CD14-positive monocyte (primary cell): ENCODE measurements around the gene ADA. TPM values are rescaled to one million over a fixed set of nuclear protein-coding genes. Genes with fewer than 3 reads are reported as not detected.
A peak's percentile ranks its signal among the peaks of the same experiment; 100 is the strongest.

Source experiments
- DNase-seq, 3 donors: peaks; one replicate each; pipeline ENCODE4 v3.0.0-alpha.2; 2011 to 2022
- H2AFZ ChIP-seq: 2 replicates; pipeline ENCODE4 v1.6.0; 2012; ENCODE audit warnings: mild to moderate bottlenecking, low read depth, low read length, inconsistent platforms; ENCODE audit not compliant: insufficient read depth, poor library complexity, severe bottlenecking
- H3K27ac ChIP-seq, 2 donors: 1 replicate in 1 of 2; 2 replicates in 1 of 2; pipeline ENCODE4 v1.5.1; 2012 to 2013; ENCODE audit warnings: low read length in 2 of 2, control low read depth in 1 of 2, inconsistent platforms in 1 of 2, low read depth in 1 of 2, mild to moderate bottlenecking in 1 of 2
- H3K27me3 ChIP-seq, 2 donors: one replicate each; pipeline versions ENCODE4 v1.6.0 to v1.6.1; 2011 to 2013; ENCODE audit warnings: low read length in 2 of 2; ENCODE audit not compliant: control insufficient read depth in 2 of 2, insufficient read depth in 2 of 2
- H3K36me3 ChIP-seq, 2 donors: replicated peaks in 1 of 2; 1 replicate in 1 of 2; 2 replicates in 1 of 2; pipeline versions ENCODE4 v1.5.1 to v1.6.1; 2012 to 2013; ENCODE audit warnings: low read length in 2 of 2, control low read depth in 1 of 2, inconsistent platforms in 1 of 2, mild to moderate bottlenecking in 1 of 2; ENCODE audit not compliant: insufficient read depth in 2 of 2, control insufficient read depth in 1 of 2
- H3K4me1 ChIP-seq, 2 donors: 1 replicate in 1 of 2; 2 replicates in 1 of 2; pipeline versions ENCODE4 v1.5.1 to v1.6.1; 2012 to 2013; ENCODE audit warnings: low read length in 2 of 2, control low read depth in 1 of 2, inconsistent platforms in 1 of 2, mild to moderate bottlenecking in 1 of 2, moderate library complexity in 1 of 2; ENCODE audit not compliant: insufficient read depth in 2 of 2, control insufficient read depth in 1 of 2
- H3K4me2 ChIP-seq: replicated peaks from 2 replicates; pipeline ENCODE3; 2012; ENCODE audit warnings: low read length, moderate library complexity, mild to moderate bottlenecking; ENCODE audit not compliant: poor library complexity, severe bottlenecking; ENCODE audit errors: extremely low read depth
- H3K4me3 ChIP-seq, 3 experiments: fragments of 200-600 bp in 1 of 3; sonication (generic) in 1 of 3; replicated peaks in 1 of 3; 1 replicate in 2 of 3; 2 replicates in 1 of 3; pipeline ENCODE4 v1.5.1; 2011 to 2013; ENCODE audit warnings: low read length in 3 of 3, mild to moderate bottlenecking in 3 of 3, control low read depth in 2 of 3, low read depth in 2 of 3, inconsistent platforms in 1 of 3, moderate library complexity in 1 of 3
- H3K79me2 ChIP-seq: 2 replicates; pipeline ENCODE4 v1.6.0; 2012; ENCODE audit warnings: mild to moderate bottlenecking, control low read depth, inconsistent platforms, low read length, moderate library complexity; ENCODE audit not compliant: insufficient read depth
- H3K9ac ChIP-seq: 2 replicates; pipeline ENCODE4 v1.6.0; 2017; ENCODE audit warnings: low read length, mild to moderate bottlenecking; ENCODE audit not compliant: insufficient read depth, poor library complexity, severe bottlenecking
- H3K9me3 ChIP-seq, 2 donors: replicated peaks in 1 of 2; 1 replicate in 1 of 2; 2 replicates in 1 of 2; pipeline versions ENCODE4 v1.5.1 to v1.6.1; 2012 to 2013; ENCODE audit warnings: low read length in 2 of 2, control low read depth in 1 of 2; ENCODE audit not compliant: control insufficient read depth in 1 of 2, insufficient read depth in 1 of 2
- H4K20me1 ChIP-seq: 2 replicates; pipeline ENCODE4 v1.6.0; 2012; ENCODE audit warnings: mild to moderate bottlenecking, low read length, control low read depth, moderate library complexity; ENCODE audit not compliant: insufficient read depth
- H3K27ac Mint-ChIP-seq, 7 donors: one replicate each; pipeline ENCODE4 v1.8.0; 2020; ENCODE audit warnings: mild to moderate bottlenecking in 7 of 7, mixed read lengths in 7 of 7, moderate library complexity in 6 of 7, inconsistent platforms in 2 of 7
- H3K27me3 Mint-ChIP-seq, 3 donors: one replicate each; pipeline ENCODE4 v1.8.0; 2021 to 2022; ENCODE audit warnings: low read depth in 3 of 3, mild to moderate bottlenecking in 3 of 3, mixed read lengths in 3 of 3, moderate library complexity in 3 of 3, inconsistent platforms in 1 of 3
- H3K36me3 Mint-ChIP-seq, 2 donors: one replicate each; pipeline ENCODE4 v1.8.0; 2020; ENCODE audit warnings: mixed read lengths in 2 of 2, inconsistent platforms in 1 of 2, mild to moderate bottlenecking in 1 of 2
- H3K4me1 Mint-ChIP-seq: one replicate; pipeline ENCODE4 v1.8.0; 2020; ENCODE audit warnings: mild to moderate bottlenecking, mixed read lengths
- H3K4me3 Mint-ChIP-seq, 2 donors: one replicate each; pipeline ENCODE4 v1.8.0; 2020; ENCODE audit warnings: mild to moderate bottlenecking in 2 of 2, mixed read lengths in 2 of 2, moderate library complexity in 1 of 2
- H3K9me3 Mint-ChIP-seq, 7 donors: one replicate each; pipeline ENCODE4 v1.8.0; 2020 to 2022; ENCODE audit warnings: mixed read lengths in 7 of 7, mild to moderate bottlenecking in 6 of 7, moderate library complexity in 6 of 7, inconsistent platforms in 2 of 7
- WGBS: methylation state at CpG from one replicate; pipeline ENCODE4 v1.1.5; 2013; ENCODE audit warnings: missing lambda C conversion rate; ENCODE audit not compliant: insufficient coverage; 5-methylcytosine and 5-hydroxymethylcytosine counted together
- intact Hi-C, 2 donors: fragments of 100-400 bp; cut with micrococcal nuclease; formaldehyde crosslinking; loops; one replicate each; pipeline versions ENCODE4 v1.15.0 to v1.15.1; 2023
- polyA plus RNA-seq, 3 donors: library from polyadenylated mRNA; depleted of rRNA in 1 of 3; unstranded in 2 of 3; stranded (reverse) in 1 of 3; fragments of 300-500 nt in 2 of 3; fragments of >200 nt in 1 of 3; fragmentation: Illumina TruSeq in 2 of 3; gene quantifications; 1 replicate in 2 of 3; 2 replicates in 1 of 3; pipeline ENCODE4 v1.2.3, GENCODE V29; 2012 to 2021
- TF ChIP-seq, protein P1 (sequence below): fragments of 200-600 bp; IDR thresholded peaks from one replicate; pipeline ENCODE4 v1.8.0; 2022; ENCODE audit warnings: antibody characterized with exemption, mild to moderate bottlenecking

Gene ADA
- polyA plus RNA-seq, 3 donors = 11.1 to 17.2 (median 15.6) TPM

- Histone ChIP-seq H3K4me2 (no peak overlapping the region), H3K79me2 (no peaks in the 10 kb centered on the region), H3K9me3 (no peaks in the 10 kb centered on the region), H3K27me3 (no peaks in the 10 kb centered on the region), H3K36me3 (no peaks in the 10 kb centered on the region), H3K9ac (no peak overlapping the region), H4K20me1 (no peaks in the 10 kb centered on the region), H3K4me1 (peaks cover 28 to 34% of the 10 kb centered on the region in 2 donors), H3K4me3 (no peak overlapping the region), H3K27ac (no peak overlapping the region), H2AFZ (no peak overlapping the region)
- no peak for DNase-seq
- TF ChIP-seq, protein P1, sequence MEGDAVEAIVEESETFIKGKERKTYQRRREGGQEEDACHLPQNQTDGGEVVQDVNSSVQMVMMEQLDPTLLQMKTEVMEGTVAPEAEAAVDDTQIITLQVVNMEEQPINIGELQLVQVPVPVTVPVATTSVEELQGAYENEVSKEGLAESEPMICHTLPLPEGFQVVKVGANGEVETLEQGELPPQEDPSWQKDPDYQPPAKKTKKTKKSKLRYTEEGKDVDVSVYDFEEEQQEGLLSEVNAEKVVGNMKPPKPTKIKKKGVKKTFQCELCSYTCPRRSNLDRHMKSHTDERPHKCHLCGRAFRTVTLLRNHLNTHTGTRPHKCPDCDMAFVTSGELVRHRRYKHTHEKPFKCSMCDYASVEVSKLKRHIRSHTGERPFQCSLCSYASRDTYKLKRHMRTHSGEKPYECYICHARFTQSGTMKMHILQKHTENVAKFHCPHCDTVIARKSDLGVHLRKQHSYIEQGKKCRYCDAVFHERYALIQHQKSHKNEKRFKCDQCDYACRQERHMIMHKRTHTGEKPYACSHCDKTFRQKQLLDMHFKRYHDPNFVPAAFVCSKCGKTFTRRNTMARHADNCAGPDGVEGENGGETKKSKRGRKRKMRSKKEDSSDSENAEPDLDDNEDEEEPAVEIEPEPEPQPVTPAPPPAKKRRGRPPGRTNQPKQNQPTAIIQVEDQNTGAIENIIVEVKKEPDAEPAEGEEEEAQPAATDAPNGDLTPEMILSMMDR = no peak
- Mint-ChIP-seq H3K27ac (peak overlapping the region in 1 of 7 donors; percentile 47), H3K27me3 (peaks cover 0 to 2% (median 0%) of the 10 kb centered on the region in 3 donors), H3K4me3 (no peak overlapping the region), H3K9me3 (no peaks in the 10 kb centered on the region), H3K4me1 (peaks cover 41% of the 10 kb centered on the region), H3K36me3 (no peaks in the 10 kb centered on the region)
- intact Hi-C loops = no loop called here
- WGBS = 94% methylated on average over 4 of the region's 6 CpGs
These were observed 66.2 kb downstream of the ADA start for GRCh38 chr20:44585057-44585963.

DNA sequence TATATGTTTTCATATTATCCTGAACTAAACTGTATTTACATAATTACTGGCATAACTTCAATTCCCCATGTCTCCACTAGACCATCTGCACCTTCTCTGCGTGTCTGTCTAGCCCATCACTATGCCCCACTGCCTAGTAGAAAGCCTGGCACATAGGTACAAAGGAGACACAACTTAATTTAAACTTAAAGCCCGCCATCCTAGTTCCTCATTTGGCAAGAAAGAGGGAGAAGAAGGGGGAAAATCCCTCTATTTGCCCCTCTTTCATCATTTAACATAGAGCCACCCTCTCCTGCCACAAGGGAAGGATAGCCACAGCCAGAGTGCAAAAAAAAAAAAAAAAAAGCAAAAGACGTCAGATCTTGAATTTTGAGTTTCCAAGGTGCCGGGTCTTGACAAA, 67.3 kb downstream of the ADA start:
- Mint-ChIP-seq H3K4me1 (peaks cover 48% of the 10 kb centered on the region), H3K27me3 (peaks cover 0 to 2% (median 0%) of the 10 kb centered on the region in 3 donors), H3K4me3 (no peak overlapping the region), H3K36me3 (no peaks in the 10 kb centered on the region), H3K27ac (peak overlapping the region in 1 of 7 donors; percentile 7), H3K9me3 (no peaks in the 10 kb centered on the region)
- DNase-seq = peak in 1 of 3 donors; percentile 37
- TF ChIP-seq, protein P1 = no peak
- H3K4me1 ChIP-seq = peaks cover 28 to 34% of the 10 kb centered on the region in 2 donors
- no peak overlapping the region for H3K9ac ChIP-seq
- H3K9me3 ChIP-seq = no peaks in the 10 kb centered on the region
- no peak overlapping the region for H3K27ac ChIP-seq
- intact Hi-C loops = no loop called here
- WGBS = 100% methylated on average over 1 of the region's 4 CpGs
- no peak overlapping the region for H3K4me3 ChIP-seq
- H3K36me3 ChIP-seq = no peaks in the 10 kb centered on the region
- H3K27me3 ChIP-seq = no peaks in the 10 kb centered on the region
- no peak overlapping the region for H2AFZ ChIP-seq
- H4K20me1 ChIP-seq = no peaks in the 10 kb centered on the region
- no peak overlapping the region for H3K4me2 ChIP-seq
- H3K79me2 ChIP-seq = no peaks in the 10 kb centered on the region
